ENCODE data around the gene GPR179. TPM values are rescaled to one million over a fixed set of nuclear protein-coding genes. Genes with fewer than 3 reads are reported as not detected.

The GPR179 gene
- total RNA-seq, 2 experiments from 2014 or later = not detected

GRCh38 chr17:38339891-38340290, 3.9 kb downstream of the GPR179 start:
- H3K27me3 Mint-ChIP-seq = no peaks in the 10 kb centered on the region
- H3K4me3 Mint-ChIP-seq = no peak overlapping the region
- POLR2A ChIA-PET = no interaction called here
- DNase-seq = no peak
- no peaks in the 10 kb centered on the region for H3K9me3 Mint-ChIP-seq
- H3K27ac Mint-ChIP-seq = no peak overlapping the region
- CTCF ChIA-PET = interaction anchor here (3.6 kb wide), 1 partner anchor 9 kb away, joined by 18 read pairs; no protein-coding TSS in a partner anchor
- no peaks in the 10 kb centered on the region for H3K36me3 Mint-ChIP-seq (ENCODE audit: low read depth)
- no peaks in the 10 kb centered on the region for H3K4me1 Mint-ChIP-seq

DNA sequence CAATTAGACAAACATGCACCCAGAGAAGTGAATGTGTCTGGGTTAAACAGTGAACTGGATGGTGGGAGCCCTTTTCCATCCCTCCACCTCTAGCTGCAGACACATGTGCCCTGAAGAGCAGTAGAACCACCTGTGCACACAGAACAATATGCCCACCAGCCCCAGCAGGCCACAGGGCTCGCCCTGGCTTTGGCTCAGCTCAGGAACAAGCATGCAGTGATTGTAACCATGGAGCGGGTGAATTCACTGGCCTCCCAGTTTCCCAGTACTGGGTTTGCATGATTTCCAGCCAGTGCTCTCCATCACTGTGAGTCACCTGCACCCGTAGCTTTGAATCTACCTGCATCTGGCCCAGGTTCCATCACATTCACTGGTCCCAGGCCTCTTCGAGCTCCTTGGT, 5.2 kb downstream of the GPR179 start:
- H3K36me3 Mint-ChIP-seq (ENCODE audit: low read depth) = no peaks in the 10 kb centered on the region
- H3K4me1 Mint-ChIP-seq = no peaks in the 10 kb centered on the region
- no peak overlapping the region for H3K27ac Mint-ChIP-seq
- no peaks in the 10 kb centered on the region for H3K9me3 Mint-ChIP-seq
- DNase-seq = no peak
- CTCF ChIA-PET = interaction anchor here (3.6 kb wide), 1 partner anchor 11 kb away, joined by 18 read pairs; no protein-coding TSS in a partner anchor
- no peak overlapping the region for H3K4me3 Mint-ChIP-seq
- H3K27me3 Mint-ChIP-seq = peaks cover 2% of the 10 kb centered on the region
- POLR2A ChIA-PET = no interaction called here

DNA sequence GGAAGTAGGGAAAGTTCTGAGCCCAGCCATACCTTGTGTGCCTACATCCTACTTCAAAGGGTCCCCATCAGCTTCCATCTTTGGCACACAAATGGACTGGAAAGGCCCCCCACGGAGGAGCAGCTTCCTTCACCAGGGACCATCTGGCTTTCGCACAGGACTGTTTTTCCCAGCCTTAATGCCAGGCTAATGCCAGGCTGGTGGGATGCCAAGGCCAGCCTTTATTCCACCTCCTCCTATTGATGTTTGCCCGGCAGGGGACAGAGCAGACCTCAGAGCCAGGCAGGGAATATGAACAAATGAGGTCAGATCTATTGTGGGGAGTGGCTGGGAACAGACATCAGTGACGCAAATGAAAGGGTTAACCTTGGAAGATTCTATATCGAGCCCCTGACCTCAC, 5.7 kb downstream of the GPR179 start:
- CTCF ChIA-PET = interaction anchor here (3.6 kb wide), 1 partner anchor 11 kb away, joined by 18 read pairs; no protein-coding TSS in a partner anchor
- no peaks in the 10 kb centered on the region for H3K36me3 Mint-ChIP-seq (ENCODE audit: low read depth)
- no peak for DNase-seq
- H3K9me3 Mint-ChIP-seq = no peaks in the 10 kb centered on the region
- H3K4me1 Mint-ChIP-seq = no peaks in the 10 kb centered on the region
- POLR2A ChIA-PET = no interaction called here
- H3K27ac Mint-ChIP-seq = no peak overlapping the region
- H3K4me3 Mint-ChIP-seq = no peak overlapping the region
- H3K27me3 Mint-ChIP-seq = peaks cover 2% of the 10 kb centered on the region

GRCh38 chr17:38336838-38337237, 6.9 kb downstream of the GPR179 start:
- POLR2A ChIA-PET = no interaction called here
- Mint-ChIP-seq H3K36me3 (ENCODE audit: low read depth) (no peaks in the 10 kb centered on the region), H3K4me1 (no peaks in the 10 kb centered on the region), H3K27me3 (peaks cover 2% of the 10 kb centered on the region), H3K27ac (no peak overlapping the region), H3K4me3 (no peak overlapping the region), H3K9me3 (no peaks in the 10 kb centered on the region)
- no peak for DNase-seq
- CTCF ChIA-PET = interaction anchor here (5.1 to 7.7 kb wide), 2 partner anchors 12 to 15 kb away, joined by 20 to 34 read pairs; no protein-coding TSS in a partner anchor

- no peak overlapping the region for H3K27ac Mint-ChIP-seq
- H3K4me3 Mint-ChIP-seq = no peak overlapping the region
- ChIA-PET CTCF (interaction anchor here (5.1 to 7.7 kb wide), 2 partner anchors 13 to 14 kb away, joined by 20 to 34 read pairs; no protein-coding TSS in a partner anchor), POLR2A (no interaction called here)
- no peak for DNase-seq
- H3K27me3 Mint-ChIP-seq = peaks cover 2% of the 10 kb centered on the region
- H3K36me3 Mint-ChIP-seq (ENCODE audit: low read depth) = no peaks in the 10 kb centered on the region
- H3K4me1 Mint-ChIP-seq = no peaks in the 10 kb centered on the region
- no peaks in the 10 kb centered on the region for H3K9me3 Mint-ChIP-seq
Measured at GRCh38 chr17:38334480-38335364, 9.0 kb downstream of the GPR179 start.

DNA sequence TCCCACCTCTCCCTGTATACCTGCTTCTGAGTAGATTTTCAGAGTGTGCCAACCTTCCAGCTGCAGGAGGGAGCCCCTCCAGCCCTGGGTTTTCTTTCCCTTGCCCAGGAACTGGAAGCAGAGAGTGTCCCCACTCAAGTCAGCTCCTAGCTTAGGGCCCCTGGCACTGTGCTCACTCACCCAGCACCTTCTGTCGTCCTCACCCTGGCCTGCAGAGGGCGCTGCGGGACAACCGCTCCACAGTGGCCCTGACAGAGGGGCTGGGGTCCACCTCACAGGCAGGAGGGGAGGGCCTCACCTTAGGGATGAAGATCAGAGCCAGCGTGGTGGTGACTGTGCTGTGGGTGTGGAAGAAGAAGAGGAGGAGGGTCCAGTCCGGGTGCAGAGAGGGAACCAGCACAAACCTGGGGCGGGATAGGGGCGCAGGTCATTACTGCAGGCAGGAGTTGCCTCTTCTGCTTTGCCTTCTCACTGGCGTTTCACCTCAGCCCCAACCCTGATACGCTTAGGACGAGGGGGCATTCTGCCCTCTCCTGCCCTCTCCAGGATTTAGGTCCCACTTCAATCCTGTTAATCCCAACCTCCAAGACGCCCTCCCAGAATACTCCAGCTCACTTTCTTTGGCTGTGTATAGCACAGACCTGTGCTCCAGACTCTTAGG, 10.0 kb downstream of the GPR179 start:
- Mint-ChIP-seq H3K4me1 (no peaks in the 10 kb centered on the region), H3K4me3 (no peak overlapping the region), H3K27me3 (peaks cover 2% of the 10 kb centered on the region), H3K27ac (no peak overlapping the region), H3K9me3 (no peaks in the 10 kb centered on the region), H3K36me3 (ENCODE audit: low read depth) (no peaks in the 10 kb centered on the region)
- ChIA-PET CTCF (interaction anchor here (0.6 to 7.7 kb wide), 5 partner anchors 9 to 67 kb away, joined by 3 to 34 read pairs (median 3); partner anchors contain the start of gene GPR179), POLR2A (no interaction called here)
- DNase-seq = peak; percentile 57

- Mint-ChIP-seq H3K9me3 (no peaks in the 10 kb centered on the region), H3K27ac (no peak overlapping the region), H3K36me3 (ENCODE audit: low read depth) (no peaks in the 10 kb centered on the region), H3K27me3 (peaks cover 2% of the 10 kb centered on the region), H3K4me1 (no peaks in the 10 kb centered on the region), H3K4me3 (no peak overlapping the region)
- CTCF ChIA-PET = interaction anchor here (1.1 to 7.7 kb wide), 5 partner anchors 8 to 82 kb away, joined by 3 to 34 read pairs (median 6); no protein-coding TSS in a partner anchor
- POLR2A ChIA-PET = no interaction called here
- no peak for DNase-seq
Measured at GRCh38 chr17:38332735-38333134, 11.0 kb downstream of the GPR179 start.

DNA sequence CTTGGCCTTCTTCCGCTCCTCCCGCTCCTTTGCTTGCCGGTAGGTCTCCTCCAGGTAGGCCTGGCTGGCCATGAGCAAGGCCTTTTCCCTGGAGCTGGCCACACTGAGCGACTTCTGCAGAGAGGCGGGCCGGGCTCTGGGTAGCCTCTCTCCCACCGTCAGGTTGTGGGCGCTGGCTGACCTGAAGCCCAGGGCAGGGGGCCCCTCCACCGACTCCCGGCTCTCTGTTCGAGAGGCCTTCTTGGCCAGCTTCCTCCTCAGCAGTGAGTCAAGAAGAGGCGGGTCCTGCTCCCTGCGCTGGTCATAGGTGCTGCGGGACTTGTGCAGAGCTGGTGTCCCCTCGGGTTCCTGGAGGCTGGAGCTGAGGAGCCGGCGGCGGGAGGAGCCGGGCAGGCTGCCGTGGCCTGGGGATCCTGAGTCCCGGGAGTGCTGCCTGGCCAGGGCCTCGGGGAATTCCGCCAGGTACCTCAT, 12.8 kb downstream of the GPR179 start:
- Mint-ChIP-seq H3K4me3 (no peak overlapping the region), H3K27ac (no peak overlapping the region), H3K4me1 (peaks cover 6% of the 10 kb centered on the region), H3K36me3 (ENCODE audit: low read depth) (no peaks in the 10 kb centered on the region), H3K27me3 (peaks cover 2% of the 10 kb centered on the region), H3K9me3 (no peaks in the 10 kb centered on the region)
- ChIA-PET CTCF (interaction anchor here (1.2 to 7.7 kb wide), 3 partner anchors 9 to 17 kb away, joined by 4 to 34 read pairs (median 4); no protein-coding TSS in a partner anchor), POLR2A (no interaction called here)
- no peak for DNase-seq

- ChIA-PET POLR2A (no interaction called here), CTCF (interaction anchor here (1.2 to 7.7 kb wide), 2 partner anchors 8 to 18 kb away, joined by 4 to 34 read pairs; no protein-coding TSS in a partner anchor)
- Mint-ChIP-seq H3K9me3 (no peaks in the 10 kb centered on the region), H3K4me3 (no peak overlapping the region), H3K27ac (no peak overlapping the region), H3K4me1 (peaks cover 6% of the 10 kb centered on the region), H3K27me3 (peaks cover 2% of the 10 kb centered on the region), H3K36me3 (ENCODE audit: low read depth) (no peaks in the 10 kb centered on the region)
- no peak for DNase-seq
Measured at GRCh38 chr17:38329808-38330730, 13.7 kb downstream of the GPR179 start.

DNA sequence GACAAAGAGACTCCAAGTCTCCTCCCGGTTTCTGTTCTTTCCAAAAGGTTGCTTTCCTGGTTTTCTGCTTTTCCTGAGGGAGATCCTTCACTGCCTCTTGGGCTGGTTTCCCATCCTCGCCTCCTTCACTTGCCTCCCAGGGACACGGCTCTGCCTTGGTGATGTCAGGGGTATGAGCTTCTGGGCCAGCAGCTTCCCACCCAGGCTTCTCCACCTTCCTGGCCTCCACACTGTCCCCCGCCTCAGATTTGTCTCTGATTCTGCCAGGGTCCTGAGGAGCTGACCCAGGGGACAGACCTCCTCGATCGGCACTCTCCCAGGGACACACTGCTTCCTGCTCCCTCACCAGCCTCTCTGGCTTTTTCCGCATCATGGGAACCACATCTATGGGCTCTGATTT, 14.5 kb downstream of the GPR179 start:
- CTCF ChIA-PET = interaction anchor here (0.8 to 7.7 kb wide), 2 partner anchors 19 to 20 kb away, joined by 3 to 34 read pairs; no protein-coding TSS in a partner anchor
- H3K9me3 Mint-ChIP-seq = no peaks in the 10 kb centered on the region
- no peaks in the 10 kb centered on the region for H3K36me3 Mint-ChIP-seq (ENCODE audit: low read depth)
- DNase-seq = no peak
- H3K4me3 Mint-ChIP-seq = no peak overlapping the region
- peaks cover 2% of the 10 kb centered on the region for H3K27me3 Mint-ChIP-seq
- H3K4me1 Mint-ChIP-seq = peaks cover 6% of the 10 kb centered on the region
- POLR2A ChIA-PET = no interaction called here
- no peak overlapping the region for H3K27ac Mint-ChIP-seq

- Mint-ChIP-seq H3K27ac (no peak overlapping the region), H3K4me1 (peaks cover 6% of the 10 kb centered on the region), H3K4me3 (no peak overlapping the region), H3K36me3 (ENCODE audit: low read depth) (no peaks in the 10 kb centered on the region), H3K9me3 (no peaks in the 10 kb centered on the region), H3K27me3 (no peaks in the 10 kb centered on the region)
- no peak for DNase-seq
- CTCF ChIA-PET = interaction anchor here (0.8 kb wide), 1 partner anchor 21 kb away, joined by 3 read pairs; no protein-coding TSS in a partner anchor
- POLR2A ChIA-PET = no interaction called here
Measured at GRCh38 chr17:38328620-38329019, 15.1 kb downstream of the GPR179 start.

GRCh38 chr17:38327936-38328335, 15.8 kb downstream of the GPR179 start:
- no peaks in the 10 kb centered on the region for H3K36me3 Mint-ChIP-seq (ENCODE audit: low read depth)
- H3K4me3 Mint-ChIP-seq = no peak overlapping the region
- no peak for DNase-seq
- H3K4me1 Mint-ChIP-seq = peaks cover 6% of the 10 kb centered on the region
- no peaks in the 10 kb centered on the region for H3K27me3 Mint-ChIP-seq
- POLR2A ChIA-PET = no interaction called here
- CTCF ChIA-PET = no interaction called here
- no peak overlapping the region for H3K27ac Mint-ChIP-seq
- no peaks in the 10 kb centered on the region for H3K9me3 Mint-ChIP-seq
